Heart right ventricle (tissue), 16 donors: ENCODE results near the gene CHD1L. TPM values are rescaled to one million over a fixed set of nuclear protein-coding genes. Genes with fewer than 3 reads are reported as not detected.

Source experiments
- ATAC-seq, 8 donors: fragments of 200-7000 bp; cut with Tn5 transposase; one replicate each; pipeline ENCODE4 v1.9.1; 2020; ENCODE audit warnings: mild to moderate bottlenecking in 8 of 8, moderate library complexity in 8 of 8, moderate number of reproducible peaks in 1 of 8
- DNase-seq, 2 donors: peaks; one replicate each; pipeline ENCODE4 v3.0.0-alpha.2; 2020
- H3K27ac ChIP-seq, 10 donors: fragments of 200-600 bp; sonication (generic) in 2 of 10; one replicate each; pipeline versions ENCODE4 v1.5.0 to v1.8.0; 2020 to 2022; ENCODE audit warnings: mild to moderate bottlenecking in 3 of 10
- H3K27me3 ChIP-seq, 7 donors: fragments of 200-600 bp; one replicate each; pipeline ENCODE4 v1.8.0; 2021 to 2022; ENCODE audit warnings: mild to moderate bottlenecking in 2 of 7
- H3K36me3 ChIP-seq, 9 donors: fragments of 200-600 bp; sonication (generic) in 1 of 9; one replicate each; pipeline versions ENCODE4 v1.5.0 to v1.8.0; 2020 to 2022; ENCODE audit warnings: mild to moderate bottlenecking in 2 of 9
- H3K4me1 ChIP-seq, 9 donors: fragments of 200-600 bp; sonication (generic) in 1 of 9; one replicate each; pipeline versions ENCODE4 v1.5.0 to v1.8.0; 2020 to 2022; ENCODE audit warnings: mild to moderate bottlenecking in 4 of 9
- H3K4me3 ChIP-seq, 10 donors: fragments of 200-600 bp; sonication (generic) in 2 of 10; one replicate each; pipeline versions ENCODE4 v1.5.0 to v1.8.0; 2020 to 2022; ENCODE audit warnings: mild to moderate bottlenecking in 7 of 10, moderate library complexity in 2 of 10
- H3K9me3 ChIP-seq, 11 donors: fragments of 200-600 bp in 10 of 11; sonication (generic) in 2 of 11; one replicate each; pipeline versions ENCODE4 v1.5.0 to v1.8.0; 2013 to 2022; ENCODE audit warnings: mild to moderate bottlenecking in 2 of 11, control low read depth in 1 of 11, moderate library complexity in 1 of 11
- WGBS, 2 donors: extraction: QIAGEN DNeasy Blood & Tissue Kit; methylation state at CpG; one replicate each; pipeline ENCODE4 v1.1.7; 2013; ENCODE audit warnings: inconsistent platforms in 1 of 2; 5-methylcytosine and 5-hydroxymethylcytosine counted together
- intact Hi-C, 10 donors: fragments of 100-400 bp; cut with DNase I; formaldehyde crosslinking; loops; one replicate each; pipeline versions ENCODE4 v1.11.1 to v1.14.2; 2022
- polyA plus RNA-seq, 2 donors: library from polyadenylated mRNA; stranded (reverse); fragments of 200-250 nt; gene quantifications; one replicate each; pipeline ENCODE4 v1.2.3, GENCODE V29; 2013
- total RNA-seq, 10 donors: library from RNA; stranded (reverse); fragmentation: NEBNext Ultra II Directional in 3 of 10; extraction: Animal tissue kit (Norgen Biotek cat#: 25700) in 3 of 10; gene quantifications; one replicate each; pipeline versions ENCODE4 v1.2.1 to v1.2.4, GENCODE V29; 2021 to 2023
- TF ChIP-seq, protein P1 (sequence below), 9 donors: fragments of 200-600 bp; sonication (generic) in 2 of 9; IDR thresholded peaks; one replicate each; pipeline versions ENCODE4 v1.5.0 to v1.8.0; 2021 to 2022; ENCODE audit warnings: antibody characterized with exemption in 9 of 9, mild to moderate bottlenecking in 5 of 9, moderate library complexity in 1 of 9
- donor health status: Arrhythmogenic right ventricular cardiomyopathy.
- donor health status: ischemic (EF 13 %, LVEDD 7.1; RV severe dilation, severe dysfunction).
- donor health status: healthy with polysubstance abuse.
- donor health status: DM: no; HTN: yes; CAD: no.
- donor health status: DM: no; HTN: no; CAD: no.
- donor health status: ischemic (EF 25% LVEDD 6.9; RV normal size, moderate dysfunction).
- donor health status: ischemic (EF 25% LVEDD 5.7; RV mildly dilated, moderate dysfunction).
- donor health status: healthy.
- donor health status: DM: yes; HTN: yes; CAD: no.
- donor health status: Ischemic cardiomyopathy.
- donor health status: ischemic (EF 35%, LVEDD 5.7; RV mildly dilated, moderate dysfunction).
- donor health status: nonischemic (EF 11% LVEDD 7.7; RV severe dilation, severe dysfunction).
- donor health status: DM: yes; HTN: yes; CAD: no.
- donor health status: PGD.
- donor health status: ischemic (EF 29% LVEDD 5.4; RV normal size, mild dysfunction).
- donor health status: nonischemic (EF 23%, LVEDD 6.1; RV moderate dilation, normal function).

CHD1L gene
- total and polyA plus RNA-seq, 12 donors = 6.0 to 12.9 (median 7.9) TPM

DNA sequence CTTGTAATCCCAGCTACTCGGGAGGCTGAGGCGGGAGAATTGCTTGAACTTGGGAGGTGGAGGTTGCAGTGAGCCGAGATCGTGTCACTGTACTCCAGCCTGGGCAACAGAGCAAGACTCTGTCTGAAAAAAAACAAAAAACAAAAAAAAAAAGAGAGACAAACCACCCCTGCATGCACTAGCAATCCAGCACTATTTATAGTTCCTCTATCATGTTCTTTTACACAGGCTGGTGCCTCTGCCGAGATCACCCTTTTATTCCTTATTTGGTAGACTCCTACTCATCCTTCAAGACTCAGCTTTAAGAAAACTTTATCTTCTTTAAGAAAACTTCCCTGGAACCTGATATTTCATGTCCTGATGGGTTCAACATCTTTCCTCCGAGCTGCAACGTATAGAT is 28.2 kb upstream of the CHD1L start:
- TF ChIP-seq, protein P1, sequence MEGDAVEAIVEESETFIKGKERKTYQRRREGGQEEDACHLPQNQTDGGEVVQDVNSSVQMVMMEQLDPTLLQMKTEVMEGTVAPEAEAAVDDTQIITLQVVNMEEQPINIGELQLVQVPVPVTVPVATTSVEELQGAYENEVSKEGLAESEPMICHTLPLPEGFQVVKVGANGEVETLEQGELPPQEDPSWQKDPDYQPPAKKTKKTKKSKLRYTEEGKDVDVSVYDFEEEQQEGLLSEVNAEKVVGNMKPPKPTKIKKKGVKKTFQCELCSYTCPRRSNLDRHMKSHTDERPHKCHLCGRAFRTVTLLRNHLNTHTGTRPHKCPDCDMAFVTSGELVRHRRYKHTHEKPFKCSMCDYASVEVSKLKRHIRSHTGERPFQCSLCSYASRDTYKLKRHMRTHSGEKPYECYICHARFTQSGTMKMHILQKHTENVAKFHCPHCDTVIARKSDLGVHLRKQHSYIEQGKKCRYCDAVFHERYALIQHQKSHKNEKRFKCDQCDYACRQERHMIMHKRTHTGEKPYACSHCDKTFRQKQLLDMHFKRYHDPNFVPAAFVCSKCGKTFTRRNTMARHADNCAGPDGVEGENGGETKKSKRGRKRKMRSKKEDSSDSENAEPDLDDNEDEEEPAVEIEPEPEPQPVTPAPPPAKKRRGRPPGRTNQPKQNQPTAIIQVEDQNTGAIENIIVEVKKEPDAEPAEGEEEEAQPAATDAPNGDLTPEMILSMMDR (IDR thresholded peaks at IDR 0.05) = no peak
- peaks cover 0 to 34% (median 0%) of the 10 kb centered on the region in 9 donors for H3K36me3 ChIP-seq
- 81 to 84% methylated on average over 7 of the region's 7 CpGs for WGBS, 2 donors
- H3K9me3 ChIP-seq = no peaks in the 10 kb centered on the region
- DNase-seq = no peak
- H3K27ac ChIP-seq = no peak overlapping the region
- no peak for ATAC-seq
- no peaks in the 10 kb centered on the region for H3K27me3 ChIP-seq
- H3K4me3 ChIP-seq = no peak overlapping the region
- intact Hi-C loops = no loop called here
- no peaks in the 10 kb centered on the region for H3K4me1 ChIP-seq

DNA sequence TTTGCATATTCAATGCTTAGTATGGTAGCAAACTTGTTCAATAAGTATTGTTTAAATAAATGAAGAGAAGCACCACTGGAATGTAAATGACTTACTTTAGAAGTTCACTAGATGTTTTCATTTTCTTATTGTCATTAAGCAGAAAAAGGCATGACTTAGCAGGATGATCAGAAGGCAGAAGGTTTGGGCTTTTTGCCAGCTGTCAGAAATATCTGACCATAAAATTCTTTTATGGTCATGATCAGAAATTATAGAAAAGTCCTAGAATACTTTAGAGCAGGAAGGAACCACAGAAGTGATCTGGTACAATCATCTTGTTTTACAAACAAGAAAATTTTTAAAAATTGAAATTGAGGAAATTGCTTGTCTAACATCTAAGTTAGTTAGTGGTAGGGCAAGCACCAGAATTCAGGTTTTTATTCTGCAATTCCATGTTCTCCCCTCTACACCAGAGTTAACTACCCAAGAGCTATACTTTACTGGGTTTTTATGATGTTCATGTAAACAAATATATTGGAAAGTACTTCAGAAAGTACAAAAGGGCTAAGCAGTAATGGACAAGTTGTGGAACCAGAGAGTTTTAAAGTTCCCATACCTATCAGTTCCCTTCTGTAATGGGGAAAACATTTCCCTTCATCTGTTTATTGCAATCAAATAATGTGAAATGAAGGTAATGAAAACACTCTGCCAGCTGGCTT is 27.5 kb upstream of the CHD1L start:
- no peak for DNase-seq
- no peaks in the 10 kb centered on the region for H3K27me3 ChIP-seq
- TF ChIP-seq, protein P1 (IDR thresholded peaks at IDR 0.05) = no peak
- H3K4me1 ChIP-seq = no peaks in the 10 kb centered on the region
- H3K4me3 ChIP-seq = no peak overlapping the region
- no peak for ATAC-seq
- H3K9me3 ChIP-seq = no peaks in the 10 kb centered on the region
- intact Hi-C loops = no loop called here
- H3K27ac ChIP-seq = no peak overlapping the region
- H3K36me3 ChIP-seq = peaks cover 0 to 34% (median 0%) of the 10 kb centered on the region in 9 donors

DNA sequence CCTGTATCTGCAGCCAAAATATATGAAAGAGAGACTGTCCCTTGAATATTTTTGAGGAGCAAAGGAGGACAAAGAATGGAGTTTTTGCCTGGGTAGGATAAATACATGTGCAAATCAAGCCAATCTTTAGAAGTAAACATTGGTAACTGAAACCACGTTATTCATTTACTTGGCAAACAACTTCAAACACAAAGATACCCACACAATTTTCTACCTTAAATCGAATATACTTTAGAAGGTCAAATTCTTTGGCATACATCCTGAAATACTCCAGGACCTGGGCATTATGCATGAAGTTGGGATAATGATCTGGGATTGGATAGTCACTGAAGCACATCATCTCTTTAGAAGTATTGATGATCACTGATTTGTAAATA is 27.0 kb upstream of the CHD1L start:
- H3K27me3 ChIP-seq = no peaks in the 10 kb centered on the region
- TF ChIP-seq, protein P1 (IDR thresholded peaks at IDR 0.05) = no peak
- no peaks in the 10 kb centered on the region for H3K9me3 ChIP-seq
- WGBS, 2 donors = 50 to 74% methylated on average over 2 of the region's 2 CpGs
- no peak for ATAC-seq
- peaks cover 0 to 34% (median 0%) of the 10 kb centered on the region in 9 donors for H3K36me3 ChIP-seq
- intact Hi-C loops = no loop called here
- H3K27ac ChIP-seq = no peak overlapping the region
- H3K4me3 ChIP-seq = no peak overlapping the region
- no peak for DNase-seq
- no peaks in the 10 kb centered on the region for H3K4me1 ChIP-seq

DNA sequence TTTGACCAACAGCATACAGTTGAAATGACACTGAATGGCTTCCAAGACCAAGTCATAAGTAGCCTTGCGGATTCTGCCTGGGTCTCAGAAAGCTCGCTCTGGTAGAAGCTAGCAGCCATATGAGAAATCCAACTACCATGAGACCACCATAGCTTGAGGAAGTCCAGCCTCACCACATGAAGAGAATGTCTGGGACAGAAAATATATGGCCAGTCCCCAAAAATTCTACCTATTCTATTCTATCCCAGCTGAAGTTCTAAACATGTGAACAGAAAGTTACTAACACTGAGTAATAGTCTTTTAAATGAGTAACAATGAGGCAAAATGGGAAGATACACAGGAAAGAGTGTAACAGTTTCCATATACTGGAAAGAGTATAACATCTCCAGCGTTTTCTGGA is 26.4 kb upstream of the CHD1L start:
- ATAC-seq (no peak), DNase-seq (no peak)
- TF ChIP-seq, protein P1 (IDR thresholded peaks at IDR 0.05) = no peak
- Histone ChIP-seq H3K27me3 (no peaks in the 10 kb centered on the region), H3K4me3 (no peak overlapping the region), H3K9me3 (no peaks in the 10 kb centered on the region), H3K36me3 (peaks cover 0 to 29% (median 0%) of the 10 kb centered on the region in 9 donors), H3K4me1 (no peaks in the 10 kb centered on the region), H3K27ac (no peak overlapping the region)
- 59 to 93% methylated on average over 3 of the region's 3 CpGs for WGBS, 2 donors
- intact Hi-C loops = no loop called here
